ENCODE data around the gene COL16A1.
"Not testable (repeated sequence)": the region's sequence is repeated elsewhere in the genome, so short reads cannot be mapped to it uniquely, and the experiment has no call there.

Gene COL16A1

GRCh38 chr1:31707711-31708110 is 3.9 kb upstream of the COL16A1 start:
- no peak for DNase-seq (ENCODE audit: low read depth in 2 of 2, low spot score in 1 of 2)

GRCh38 chr1:31707059-31707600 is 3.3 kb upstream of the COL16A1 start:
- DNase-seq (ENCODE audit: low read depth in 2 of 2, low spot score in 1 of 2): not testable (repeated sequence)

- no peak for DNase-seq (ENCODE audit: low read depth in 2 of 2, low spot score in 1 of 2)
Measured at GRCh38 chr1:31706384-31707058, 2.7 kb upstream of the COL16A1 start.

GRCh38 chr1:31705080-31705866 is 1.5 kb upstream of the COL16A1 start:
- peak; percentile 43 to 49 for DNase-seq (ENCODE audit: low read depth in 2 of 2, low spot score in 1 of 2)

- DNase-seq (ENCODE audit: low read depth in 2 of 2, low spot score in 1 of 2): no peak
Measured at GRCh38 chr1:31704271-31705079, 658 bp upstream of the COL16A1 start.

GRCh38 chr1:31702836-31703404 is 897 bp downstream of the COL16A1 start:
- no peak for DNase-seq (ENCODE audit: low read depth in 2 of 2, low spot score in 1 of 2)

GRCh38 chr1:31701091-31701736 is 2.6 kb downstream of the COL16A1 start:
- DNase-seq (ENCODE audit: low read depth in 2 of 2, low spot score in 1 of 2): no peak

- no peak for DNase-seq (ENCODE audit: low read depth in 2 of 2, low spot score in 1 of 2)
Measured at GRCh38 chr1:31700468-31701090, 3.2 kb downstream of the COL16A1 start.

- DNase-seq (ENCODE audit: low read depth in 2 of 2, low spot score in 1 of 2): no peak
Measured at GRCh38 chr1:31699341-31699891, 4.4 kb downstream of the COL16A1 start.

- no peak for DNase-seq (ENCODE audit: low read depth in 2 of 2, low spot score in 1 of 2)
Measured at GRCh38 chr1:31697369-31697984, 6.3 kb downstream of the COL16A1 start.

- DNase-seq (ENCODE audit: low read depth in 2 of 2, low spot score in 1 of 2): no peak
Measured at GRCh38 chr1:31696242-31696641, 7.6 kb downstream of the COL16A1 start.

- no peak for DNase-seq (ENCODE audit: low read depth in 2 of 2, low spot score in 1 of 2)
Measured at GRCh38 chr1:31695327-31695726, 8.5 kb downstream of the COL16A1 start.

GRCh38 chr1:31694964-31695313 is 8.9 kb downstream of the COL16A1 start:
- no peak for DNase-seq (ENCODE audit: low read depth in 2 of 2, low spot score in 1 of 2)

- no peak for DNase-seq (ENCODE audit: low read depth in 2 of 2, low spot score in 1 of 2)
Measured at GRCh38 chr1:31694069-31694963, 9.5 kb downstream of the COL16A1 start.

- no peak for DNase-seq (ENCODE audit: low read depth in 2 of 2, low spot score in 1 of 2)
Measured at GRCh38 chr1:31693231-31693630, 10.6 kb downstream of the COL16A1 start.

GRCh38 chr1:31691951-31692350 is 11.9 kb downstream of the COL16A1 start:
- no peak for DNase-seq (ENCODE audit: low read depth in 2 of 2, low spot score in 1 of 2)

- no peak for DNase-seq (ENCODE audit: low read depth in 2 of 2, low spot score in 1 of 2)
Measured at GRCh38 chr1:31691446-31691845, 12.4 kb downstream of the COL16A1 start.

- DNase-seq (ENCODE audit: low read depth in 2 of 2, low spot score in 1 of 2): no peak
Measured at GRCh38 chr1:31690921-31691320, 12.9 kb downstream of the COL16A1 start.

GRCh38 chr1:31689854-31690253 is 14.0 kb downstream of the COL16A1 start:
- DNase-seq (ENCODE audit: low read depth in 2 of 2, low spot score in 1 of 2): no peak
